Thoracic aorta (tissue), 2 donors: ENCODE results near the gene CHCHD6. TPM values are rescaled to one million over a fixed set of nuclear protein-coding genes. Genes with fewer than 3 reads are reported as not detected.

ENCODE experiments used
- ATAC-seq: fragments of 150-250 bp; one replicate; pipeline ENCODE4 v1.8.0; 2017; ENCODE audit warnings: low read depth; ENCODE audit not compliant: insufficient number of reproducible peaks, low FRiP score
- DNase-seq: peaks from one replicate; pipeline ENCODE4 v3.0.0-alpha.2; 2020; ENCODE audit warnings: low spot score
- H3K27ac ChIP-seq, 2 donors: fragments of 200-600 bp; sonication (generic); 1 replicate in 1 of 2; 2 replicates in 1 of 2; pipeline ENCODE4 v1.5.1; 2016; ENCODE audit warnings: mild to moderate bottlenecking in 2 of 2, moderate library complexity in 2 of 2
- H3K27me3 ChIP-seq: fragments of 200-600 bp; sonication (generic); replicated peaks from 2 replicates; pipeline ENCODE4 v1.6.0; 2016; ENCODE audit warnings: mild to moderate bottlenecking; ENCODE audit not compliant: insufficient read depth
- H3K36me3 ChIP-seq: fragments of 200-600 bp; sonication (generic); one replicate; pipeline ENCODE4 v1.5.1; 2016
- H3K4me1 ChIP-seq, 2 donors: fragments of 200-600 bp; sonication (generic); 1 replicate in 1 of 2; 2 replicates in 1 of 2; pipeline versions ENCODE4 v1.5.1 to v1.6.0; 2016; ENCODE audit warnings: low read depth in 2 of 2, mild to moderate bottlenecking in 1 of 2; ENCODE audit not compliant: control insufficient read depth in 1 of 2
- H3K4me3 ChIP-seq: fragments of 200-600 bp; sonication (generic); 2 replicates; pipeline ENCODE4 v1.5.1; 2016; ENCODE audit warnings: mild to moderate bottlenecking
- H3K9me3 ChIP-seq: fragments of 200-600 bp; sonication (generic); 2 replicates; pipeline ENCODE4 v1.5.1; 2016
- CTCF ChIP-seq: fragments of 200-600 bp; sonication (generic); IDR thresholded peaks from one replicate; pipeline ENCODE4 v1.5.1; 2019; ENCODE audit warnings: antibody characterized with exemption
- total RNA-seq, 2 donors: library from RNA; depleted of rRNA; stranded (reverse); fragments of >200 nt; gene quantifications; one replicate each; pipeline versions ENCODE4 v1.1.0 to v1.2.3, GENCODE V29; 2016

CHCHD6 gene
- total RNA-seq, 2 donors from 2014 or later: 12.5 to 17.1 TPM

GRCh38 chr3:126657901-126658300 is 46.1 kb upstream of the CHCHD6 start:
- Histone ChIP-seq H3K4me1 (peaks cover 0 to 4% of the 10 kb centered on the region in 2 donors), H3K9me3 (no peaks in the 10 kb centered on the region), H3K4me3 (no peak overlapping the region), H3K36me3 (no peaks in the 10 kb centered on the region), H3K27me3 (no peaks in the 10 kb centered on the region), H3K27ac (no peak overlapping the region)
- no peak for ATAC-seq
- no peak for TF ChIP-seq CTCF
- DNase-seq: no peak

GRCh38 chr3:126658584-126658983 is 45.5 kb upstream of the CHCHD6 start:
- H3K9me3 ChIP-seq: no peaks in the 10 kb centered on the region
- DNase-seq (no peak), ATAC-seq (no peak)
- H3K27ac ChIP-seq: no peak overlapping the region
- no peaks in the 10 kb centered on the region for H3K36me3 ChIP-seq
- H3K27me3 ChIP-seq: no peaks in the 10 kb centered on the region
- no peak overlapping the region for H3K4me3 ChIP-seq
- TF ChIP-seq CTCF: no peak
- no peaks in the 10 kb centered on the region for H3K4me1 ChIP-seq

GRCh38 chr3:126659915-126660886 is 43.8 kb upstream of the CHCHD6 start:
- Histone ChIP-seq H3K27me3 (no peaks in the 10 kb centered on the region), H3K36me3 (no peaks in the 10 kb centered on the region), H3K27ac (no peak overlapping the region), H3K4me1 (no peaks in the 10 kb centered on the region), H3K4me3 (no peak overlapping the region), H3K9me3 (no peaks in the 10 kb centered on the region)
- TF ChIP-seq CTCF: no peak
- DNase-seq (no peak), ATAC-seq (no peak)

GRCh38 chr3:126661532-126662364 is 42.3 kb upstream of the CHCHD6 start:
- TF ChIP-seq CTCF: no peak
- Histone ChIP-seq H3K27ac (no peak overlapping the region), H3K27me3 (no peaks in the 10 kb centered on the region), H3K9me3 (no peaks in the 10 kb centered on the region), H3K4me3 (no peak overlapping the region), H3K4me1 (no peaks in the 10 kb centered on the region), H3K36me3 (no peaks in the 10 kb centered on the region)
- no peak for DNase-seq
- no peak for ATAC-seq

GRCh38 chr3:126663257-126663656 is 40.8 kb upstream of the CHCHD6 start:
- no peaks in the 10 kb centered on the region for H3K27me3 ChIP-seq
- DNase-seq (no peak), ATAC-seq (no peak)
- no peak overlapping the region for H3K27ac ChIP-seq
- H3K9me3 ChIP-seq: no peaks in the 10 kb centered on the region
- no peaks in the 10 kb centered on the region for H3K36me3 ChIP-seq
- no peaks in the 10 kb centered on the region for H3K4me1 ChIP-seq
- no peak for TF ChIP-seq CTCF
- H3K4me3 ChIP-seq: no peak overlapping the region
